ENCODE results near the gene TINAG.

DNA sequence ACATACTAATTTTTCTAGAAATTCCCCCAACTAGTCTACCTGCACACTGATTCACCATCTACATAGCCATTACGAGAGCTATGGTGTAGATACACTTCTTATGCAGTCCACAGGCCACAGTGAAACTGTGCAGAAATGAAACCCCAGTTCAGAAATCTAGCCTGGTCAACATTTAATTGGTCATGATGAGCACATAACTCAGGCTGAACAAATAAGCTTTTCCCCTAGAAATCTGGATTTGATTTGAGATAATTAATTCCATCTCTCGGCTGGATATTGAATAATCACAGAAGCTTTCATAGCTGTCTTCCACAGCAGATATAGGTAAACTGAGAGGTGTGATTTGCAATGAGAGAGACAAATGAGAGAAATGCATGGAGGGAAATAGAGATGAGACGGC, 22.6 kb upstream of the TINAG start:
- TF ChIP-seq ZFP30 (CRISPR knock-in tag; IDR thresholded peaks at IDR 0.05) (no peak), ZNF565 (CRISPR knock-in tag; conservative IDR thresholded peaks at IDR 0.05; ENCODE audit: low read depth) (no peak), TCF4 (CRISPR knock-in tag; IDR thresholded peaks at IDR 0.05; ENCODE audit: borderline replicate concordance) (no peak), PATZ1 (CRISPR knock-in tag; IDR thresholded peaks at IDR 0.05; ENCODE audit: borderline replicate concordance) (no peak), GLIS3 (CRISPR knock-in tag; IDR thresholded peaks at IDR 0.05) (no peak)

All from SK-N-SH treated with all-trans-retinoic acid at 6 μM for 48 hours (cell line).